HL-60 (cell line): Measurements from ENCODE around the gene P2RX2.

Source experiments
- DNase-seq, 2 experiments: peaks; one replicate each; pipeline ENCODE4 v3.0.0-alpha.2; 2010 to 2020; ENCODE audit warnings: low read depth in 1 of 2, low spot score in 1 of 2
- H3K27ac ChIP-seq: fragments of 250-450 bp; sonication (Bioruptor Pico); replicated peaks from 2 replicates; pipeline ENCODE4 v1.5.1; 2020; ENCODE audit warnings: mild to moderate bottlenecking, moderate library complexity
- H3K27me3 ChIP-seq: fragments of 250-450 bp; sonication (Bioruptor Pico); 2 replicates; pipeline ENCODE4 v1.5.1; 2021; ENCODE audit warnings: mild to moderate bottlenecking, moderate library complexity; ENCODE audit not compliant: insufficient read depth, poor library complexity, severe bottlenecking
- H3K4me3 ChIP-seq: replicated peaks from 2 replicates; pipeline ENCODE4 v1.5.1; 2011; ENCODE audit warnings: mild to moderate bottlenecking, control low read depth, low read length; ENCODE audit not compliant: insufficient read depth
- CTCF ChIP-seq: IDR thresholded peaks from one replicate; pipeline ENCODE4 v1.5.1; 2011; ENCODE audit warnings: low read length, control low read depth, inconsistent platforms; ENCODE audit not compliant: insufficient read depth
- GABPA ChIP-seq: IDR thresholded peaks from 2 replicates; pipeline ENCODE4 v1.6.1; 2012; ENCODE audit warnings: low read depth
- POLR2AphosphoS5 ChIP-seq: IDR thresholded peaks from 2 replicates; pipeline ENCODE4 v1.6.1; 2012; ENCODE audit warnings: low read depth
- REST ChIP-seq: IDR thresholded peaks from 2 replicates; pipeline ENCODE4 v1.6.1; 2012; ENCODE audit warnings: low read depth; ENCODE audit not compliant: insufficient replicate concordance
- SPI1 ChIP-seq: IDR thresholded peaks from 2 replicates; pipeline ENCODE4 v1.6.1; 2012; ENCODE audit warnings: low read depth, mild to moderate bottlenecking, borderline replicate concordance

The P2RX2 gene

GRCh38 chr12:132614029-132614428 is 4.5 kb upstream of the P2RX2 start:
- Histone ChIP-seq H3K27me3 (peaks cover 23% of the 10 kb centered on the region), H3K4me3 (no peak overlapping the region), H3K27ac (no peak overlapping the region)
- no peak for DNase-seq
- no peak for TF ChIP-seq SPI1
- TF ChIP-seq REST = no peak
- no peak for TF ChIP-seq GABPA
- TF ChIP-seq CTCF = no peak
- no peak for TF ChIP-seq POLR2AphosphoS5

- peak; percentile 60 to 77 for DNase-seq
- no peak overlapping the region for H3K27ac ChIP-seq
- peaks cover 18% of the 10 kb centered on the region for H3K27me3 ChIP-seq
- no peak for TF ChIP-seq SPI1
- peak; percentile 90 for TF ChIP-seq CTCF
- TF ChIP-seq GABPA = no peak
- no peak overlapping the region for H3K4me3 ChIP-seq
Observed at GRCh38 chr12:132614861-132615578, 3.6 kb upstream of the P2RX2 start.

- no peak for TF ChIP-seq POLR2AphosphoS5
- no peak for TF ChIP-seq CTCF
- no peak for TF ChIP-seq SPI1
- no peak for TF ChIP-seq GABPA
- no peak for TF ChIP-seq REST
- DNase-seq = no peak
- Histone ChIP-seq H3K4me3 (no peak overlapping the region), H3K27me3 (peaks cover 20% of the 10 kb centered on the region), H3K27ac (no peak overlapping the region)
Observed at GRCh38 chr12:132615579-132616038, 3.0 kb upstream of the P2RX2 start.

GRCh38 chr12:132617135-132617701 is 1.4 kb upstream of the P2RX2 start:
- DNase-seq = no peak
- Histone ChIP-seq H3K4me3 (no peak overlapping the region), H3K27ac (no peak overlapping the region), H3K27me3 (peaks cover 28% of the 10 kb centered on the region)
- TF ChIP-seq POLR2AphosphoS5 = no peak
- no peak for TF ChIP-seq GABPA
- TF ChIP-seq SPI1 = no peak
- no peak for TF ChIP-seq CTCF
- no peak for TF ChIP-seq REST
